ENCODE data around the gene RGS11.

DNA sequence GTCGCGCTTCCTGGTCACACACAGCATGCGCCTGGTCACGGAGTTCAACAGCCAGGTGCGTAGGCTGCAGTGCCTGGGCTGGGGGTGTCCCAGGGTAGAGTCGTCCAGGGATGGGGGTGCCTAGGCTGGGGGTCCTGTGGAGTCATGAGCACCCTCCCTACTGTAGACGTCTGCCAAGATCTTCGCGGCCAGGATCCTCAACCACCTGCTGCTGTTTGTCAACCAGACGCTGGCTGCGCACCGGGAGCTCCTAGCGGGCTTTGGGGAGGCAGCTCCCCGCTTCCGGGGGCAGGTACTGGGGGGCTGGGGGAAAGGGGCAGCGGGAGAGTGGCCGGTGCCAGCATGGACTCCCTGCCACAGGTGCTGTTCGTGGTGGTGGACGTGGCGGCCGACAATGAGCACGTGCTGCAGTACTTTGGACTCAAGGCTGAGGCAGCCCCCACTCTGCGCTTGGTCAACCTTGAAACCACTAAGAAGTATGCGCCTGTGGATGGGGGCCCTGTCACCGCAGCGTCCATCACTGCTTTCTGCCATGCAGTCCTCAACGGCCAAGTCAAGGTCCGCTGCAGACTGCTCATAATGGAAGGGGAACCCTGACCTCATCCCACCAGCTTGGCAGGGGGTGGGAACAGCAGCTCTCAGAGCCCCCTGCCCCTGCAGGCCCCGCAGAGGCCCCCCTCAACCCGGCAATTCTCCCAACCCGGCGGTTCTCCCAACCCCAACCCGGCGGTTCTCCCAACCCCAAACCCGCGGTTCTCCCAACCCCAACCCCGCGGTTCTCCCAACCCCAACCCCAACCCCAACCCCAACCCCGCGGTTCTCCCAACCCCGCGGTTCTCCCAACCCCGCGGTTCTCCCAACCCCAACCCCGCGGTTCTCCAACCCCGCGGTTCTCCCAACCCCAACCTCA lies 9.7 kb upstream of the RGS11 start:
- TF ChIP-seq CTCF (IDR thresholded peaks at IDR 0.05), result no peak
- TF ChIP-seq POLR2A (IDR thresholded peaks at IDR 0.05), result no peak
- TF ChIP-seq EP300 (IDR thresholded peaks at IDR 0.05), result no peak
